GM21619 (cell line): ENCODE measurements around the gene ROBO2.

ENCODE experiments used
- ATAC-seq: cut with Tn5 transposase; IDR thresholded peaks from one replicate; pipeline ENCODE4 v1.9.1; 2021; ENCODE audit not compliant: unreplicated experiment

The ROBO2 gene

DNA sequence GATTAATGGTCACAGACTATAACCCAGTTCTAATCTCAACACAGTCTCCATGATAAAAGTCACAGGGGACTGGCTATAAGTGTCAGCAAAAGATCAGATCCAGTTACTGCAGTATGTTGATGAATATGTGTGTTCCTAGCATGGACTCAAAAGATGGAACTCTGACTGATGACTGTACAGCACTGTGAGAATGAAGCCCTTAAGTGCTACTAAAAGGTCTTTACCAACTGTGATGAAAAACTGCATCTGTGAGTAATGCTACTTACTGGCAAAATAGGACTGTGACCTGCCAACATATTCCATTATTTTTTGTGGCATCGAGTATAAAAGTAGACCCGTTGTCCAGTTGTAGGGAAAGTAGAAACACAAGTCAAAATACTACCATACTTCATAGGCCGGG is 284.2 kb downstream of the ROBO2 start:
- no peak for ATAC-seq

DNA sequence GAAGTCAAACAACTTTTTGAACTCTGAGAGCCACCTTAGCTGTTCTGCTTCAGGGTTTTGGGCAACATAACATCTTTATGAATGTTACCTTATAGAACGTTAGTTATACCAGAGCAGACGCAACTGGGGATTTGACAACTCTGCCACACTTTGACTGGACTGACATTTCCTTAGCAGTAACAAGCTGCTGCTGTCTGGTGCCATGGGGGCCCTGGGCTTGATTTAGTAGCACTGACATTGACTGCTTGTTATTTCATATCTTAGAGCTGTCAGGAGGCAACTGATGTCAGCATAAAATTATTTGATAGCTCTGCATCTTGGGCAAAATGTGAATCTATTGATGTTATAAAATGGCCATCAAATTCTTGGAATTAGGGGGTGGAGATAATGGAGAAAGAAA is 285.4 kb downstream of the ROBO2 start:
- ATAC-seq: no peak

DNA sequence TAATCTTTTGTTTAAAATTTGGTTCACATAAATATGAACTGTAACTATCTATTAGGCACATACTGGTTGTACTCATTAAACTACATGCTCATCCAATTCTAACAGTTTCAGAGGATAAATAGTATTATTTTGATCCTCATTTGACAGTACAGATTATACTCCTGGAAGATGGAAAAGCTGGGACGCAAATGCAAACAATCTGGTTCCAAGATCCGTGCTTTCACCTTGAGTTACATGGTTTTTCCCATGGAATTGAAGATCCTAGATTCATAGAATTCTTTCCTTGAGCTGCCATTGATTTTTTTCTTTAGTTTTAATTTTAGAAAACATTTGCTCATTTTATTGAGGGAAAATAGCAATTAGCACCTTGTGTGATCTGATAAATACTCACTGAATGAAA is 285.8 kb downstream of the ROBO2 start:
- ATAC-seq: no peak

DNA sequence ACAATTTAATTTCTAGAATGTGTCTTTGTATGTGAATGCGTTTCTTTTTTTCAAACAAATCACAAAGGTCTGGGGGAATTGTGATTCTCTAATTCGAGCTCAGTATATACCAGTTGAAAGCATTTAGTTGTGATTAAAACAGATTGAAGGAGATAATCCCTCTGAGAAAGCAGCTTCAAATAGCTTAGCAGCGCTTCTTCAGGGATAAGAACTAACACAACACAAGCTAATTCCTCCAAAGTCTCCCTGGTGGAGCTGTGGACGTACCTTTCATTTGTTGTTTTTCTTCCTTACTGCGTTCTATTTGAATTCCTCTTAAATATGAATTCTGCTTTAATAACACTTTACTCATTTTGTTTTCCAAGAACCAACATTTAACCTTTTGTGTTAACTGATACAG is 286.7 kb downstream of the ROBO2 start:
- ATAC-seq: no peak

DNA sequence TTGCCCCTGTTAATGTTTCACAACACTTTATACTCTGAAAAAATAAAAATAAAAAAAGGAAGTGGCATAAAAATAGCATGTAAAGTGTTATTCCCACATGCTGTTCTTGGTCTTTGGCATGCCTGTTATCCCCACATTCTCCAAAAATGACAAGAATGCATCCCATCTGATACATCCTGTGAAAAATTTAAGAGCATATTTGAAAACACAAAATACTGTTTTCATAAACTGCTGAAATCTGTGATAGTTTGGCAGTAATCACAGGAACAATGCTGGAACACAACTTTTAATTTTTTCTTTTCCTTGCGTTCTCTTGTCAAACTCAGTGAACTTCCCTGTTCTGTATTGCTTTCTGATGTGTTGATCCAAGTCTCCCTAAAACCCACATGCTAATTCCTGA is 288.8 kb downstream of the ROBO2 start:
- ATAC-seq: no peak

DNA sequence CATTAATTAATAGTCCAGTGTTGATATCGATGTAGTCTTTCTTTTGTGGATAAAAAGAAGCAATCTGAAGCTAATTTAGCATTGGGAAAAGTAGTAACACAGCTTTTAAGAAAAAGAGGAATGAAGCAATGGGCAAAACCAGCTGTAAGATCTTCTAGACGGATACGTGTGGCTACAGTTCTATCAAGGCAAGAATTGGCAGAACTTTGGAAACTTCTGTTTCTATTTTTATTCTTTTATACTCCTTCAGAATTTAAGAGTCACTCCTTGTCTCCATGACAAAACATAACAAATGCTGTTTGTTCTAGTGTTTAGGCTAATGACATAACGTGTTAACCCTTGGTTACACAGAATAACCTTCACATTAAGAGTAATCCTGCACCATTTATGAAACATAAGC is 289.2 kb downstream of the ROBO2 start:
- no peak for ATAC-seq

DNA sequence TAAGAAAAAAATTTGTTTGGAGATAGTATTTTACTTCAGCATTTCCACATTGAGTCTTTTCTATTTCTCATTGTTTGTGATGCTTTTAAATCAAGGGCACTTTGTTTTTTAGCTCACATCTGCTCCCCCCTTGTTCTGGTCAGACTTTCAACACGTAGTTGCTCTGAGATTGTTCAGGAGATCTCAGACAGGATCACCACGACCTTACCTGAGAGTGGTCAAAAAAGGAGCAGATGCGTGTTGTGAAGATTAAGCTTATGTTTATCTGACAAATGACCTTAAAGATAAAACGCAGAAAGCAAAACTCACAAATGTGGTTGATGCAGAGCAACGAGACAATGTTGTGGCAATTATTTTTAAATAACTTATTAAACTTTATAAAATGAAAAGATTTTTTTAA is 298.3 kb downstream of the ROBO2 start:
- no peak for ATAC-seq

DNA sequence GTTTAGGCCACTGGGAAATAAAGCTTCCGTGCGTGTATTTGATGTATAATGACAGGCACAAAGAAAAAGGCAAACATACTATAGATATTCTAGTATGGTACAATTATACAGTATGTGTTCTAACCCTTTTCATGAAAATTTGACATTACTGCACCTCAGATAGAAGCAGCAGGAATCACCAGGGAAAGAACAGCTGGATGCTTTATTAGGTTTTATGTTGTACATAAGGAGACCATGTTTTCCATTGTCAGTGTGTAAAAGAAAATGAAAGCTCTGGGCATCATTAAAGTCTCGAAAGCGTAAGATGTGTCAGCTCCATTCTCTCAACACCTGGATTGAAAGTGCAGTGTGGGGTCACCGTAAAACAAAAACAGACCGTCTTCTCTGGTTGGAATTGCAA is 302.1 kb downstream of the ROBO2 start:
- ATAC-seq: no peak

DNA sequence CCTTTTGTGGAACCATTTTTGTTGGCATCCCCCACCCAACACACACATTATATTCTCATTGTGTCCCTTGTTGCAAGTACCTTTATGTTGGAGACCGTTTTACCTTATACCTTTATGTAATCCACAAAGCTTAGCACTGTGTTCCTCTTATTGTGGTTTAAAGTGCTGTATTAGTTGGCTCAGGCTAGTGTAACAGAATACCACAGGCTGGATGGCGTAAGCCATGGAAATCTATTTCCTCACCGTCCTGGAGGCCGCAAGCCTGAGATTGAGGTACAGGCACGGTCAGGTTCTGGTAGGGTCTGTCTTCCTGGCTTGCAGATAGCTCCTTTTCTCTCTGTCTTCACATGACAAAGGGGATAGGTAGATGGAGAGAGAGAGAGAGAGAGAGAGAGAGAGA is 302.8 kb downstream of the ROBO2 start:
- ATAC-seq: no peak

DNA sequence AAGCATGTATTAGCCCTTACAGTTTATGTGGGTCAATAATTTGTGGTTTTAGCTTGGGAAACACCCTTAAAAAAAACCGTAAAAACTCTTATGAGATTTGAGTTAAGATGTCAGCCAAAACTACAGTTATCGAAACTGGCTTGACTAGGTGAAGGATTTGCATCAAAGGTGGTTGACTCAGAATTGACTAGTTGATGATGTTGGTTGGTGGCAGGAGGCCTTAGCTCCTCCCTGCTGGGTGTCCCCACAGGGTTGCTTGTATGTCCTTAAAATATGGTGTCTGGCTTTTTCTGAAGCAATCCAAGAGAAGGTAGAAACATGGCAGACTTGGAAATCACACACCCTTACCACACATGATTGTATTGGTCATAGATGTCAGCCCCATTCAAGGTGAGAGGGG is 305.1 kb downstream of the ROBO2 start:
- ATAC-seq: no peak

DNA sequence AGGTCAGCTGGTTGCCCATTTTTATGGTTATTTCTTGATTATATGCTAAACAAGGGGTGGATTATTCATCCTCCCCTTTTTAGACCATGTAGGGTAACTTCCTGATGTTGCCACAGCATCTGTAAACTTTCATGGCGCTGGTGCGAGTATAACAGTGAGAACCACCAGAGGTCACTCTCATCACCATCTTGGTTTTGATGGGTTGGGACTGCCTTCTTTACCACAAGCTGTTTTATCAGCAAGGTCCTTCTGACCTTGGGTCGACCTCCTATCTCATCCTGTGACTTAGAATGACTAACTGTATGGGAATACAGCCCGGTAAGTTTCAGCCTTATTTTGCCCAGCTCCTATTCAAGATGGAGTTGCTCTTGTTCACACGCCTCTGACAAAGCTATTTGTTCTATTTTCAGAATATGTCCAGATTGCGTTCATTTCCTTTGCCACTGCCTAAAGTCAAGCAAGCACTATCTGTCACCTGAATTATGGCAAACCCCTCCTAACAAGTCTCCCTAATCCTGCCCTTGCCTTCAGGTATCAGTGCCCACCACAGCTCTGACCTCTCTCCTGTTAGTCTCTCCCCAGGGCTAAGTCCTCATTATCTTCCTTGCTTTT is 308.5 kb downstream of the ROBO2 start:
- no peak for ATAC-seq

DNA sequence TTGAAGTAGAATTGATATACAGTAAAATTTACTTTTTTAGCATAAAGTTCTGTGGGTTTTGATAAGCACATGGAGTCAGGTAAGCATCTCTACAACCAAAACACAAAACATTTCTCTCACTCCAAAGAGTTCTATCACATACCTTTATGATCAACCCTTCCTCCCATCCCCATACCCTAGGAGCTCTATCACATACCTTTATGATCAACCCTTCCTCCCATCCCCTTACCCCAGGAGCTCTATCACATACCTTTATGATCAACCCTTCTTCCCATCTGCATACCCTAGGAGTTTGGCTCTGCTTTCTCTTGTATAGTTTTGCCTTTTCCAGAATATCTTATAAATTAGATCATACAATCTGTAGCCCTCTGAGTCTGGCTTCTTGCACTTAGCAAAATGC is 315.1 kb downstream of the ROBO2 start:
- ATAC-seq: no peak

DNA sequence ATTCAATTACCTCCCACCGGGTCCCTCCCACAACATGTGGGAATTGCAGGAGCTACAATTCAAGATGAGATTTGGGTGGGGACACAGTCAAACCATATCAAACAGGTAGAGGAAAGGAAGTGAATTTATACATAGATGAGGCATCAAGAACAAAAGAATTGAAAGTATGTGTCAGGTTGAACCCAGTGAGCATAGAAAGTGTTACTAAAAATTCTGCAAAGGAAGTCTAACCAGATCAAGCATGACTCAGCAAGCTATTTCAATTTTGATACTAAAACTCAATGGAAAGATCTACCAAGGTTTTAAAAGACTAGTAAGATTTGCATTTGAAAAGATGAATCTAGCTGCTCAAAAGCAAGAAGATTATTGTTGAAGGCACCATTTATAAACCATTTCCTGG is 323.0 kb downstream of the ROBO2 start:
- no peak for ATAC-seq

DNA sequence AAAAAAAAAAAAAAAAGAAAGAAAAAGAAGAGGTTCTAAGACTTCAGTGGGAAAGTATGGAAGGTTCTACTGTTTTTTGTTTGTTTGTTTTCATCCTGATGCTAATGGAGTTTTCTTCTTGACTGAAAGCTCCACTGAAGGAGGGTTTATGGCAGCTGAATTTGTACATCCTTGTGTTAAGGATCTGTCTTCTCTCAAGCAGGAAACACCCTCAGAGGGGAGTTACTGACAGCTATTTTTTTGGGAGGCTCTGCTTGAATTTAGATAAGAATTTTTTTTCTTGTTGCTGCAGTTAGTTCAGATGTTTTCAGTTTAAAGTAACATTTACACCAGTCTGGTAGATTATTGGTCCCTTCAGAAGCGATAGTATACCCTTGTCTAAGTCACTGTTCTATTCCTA is 325.3 kb downstream of the ROBO2 start:
- ATAC-seq: no peak

DNA sequence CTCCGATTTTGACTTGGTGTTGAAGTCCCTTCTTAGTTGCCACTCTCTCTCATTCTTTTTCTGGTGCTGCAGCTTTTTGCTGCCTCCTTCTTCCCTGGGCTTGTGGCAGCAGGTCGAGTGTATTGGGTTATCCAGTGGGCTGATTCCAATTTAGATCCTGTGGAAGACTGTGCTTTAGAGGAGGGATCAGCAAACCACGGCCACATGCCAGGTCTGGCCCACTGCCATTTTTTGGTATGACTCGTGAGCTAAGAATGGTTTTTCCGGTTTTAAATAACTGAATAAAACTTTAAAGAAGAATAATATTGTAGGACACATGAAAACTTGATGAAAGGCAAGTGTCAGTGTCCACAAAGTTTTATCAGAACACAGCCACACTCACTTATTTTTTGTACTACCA is 330.5 kb downstream of the ROBO2 start:
- ATAC-seq: no peak

DNA sequence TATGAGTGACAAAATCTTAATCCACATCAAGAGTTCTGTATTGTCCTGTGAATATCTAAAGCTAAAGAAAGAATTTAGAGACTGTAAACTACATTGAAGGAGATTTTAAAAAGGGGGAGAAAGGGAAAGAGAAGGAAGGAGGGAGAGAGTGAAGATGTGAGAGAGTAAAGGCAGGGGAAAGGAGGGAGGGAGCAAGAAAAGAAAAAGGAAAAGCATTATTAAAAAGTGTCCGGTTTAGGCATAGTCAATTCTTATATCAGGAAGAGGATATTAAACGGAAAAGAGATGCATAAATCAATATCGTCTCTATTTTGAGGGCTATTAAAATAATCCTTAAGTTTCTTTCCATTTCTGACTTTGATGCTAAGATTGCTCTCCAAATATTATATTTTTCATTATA is 332.1 kb downstream of the ROBO2 start:
- ATAC-seq: no peak

DNA sequence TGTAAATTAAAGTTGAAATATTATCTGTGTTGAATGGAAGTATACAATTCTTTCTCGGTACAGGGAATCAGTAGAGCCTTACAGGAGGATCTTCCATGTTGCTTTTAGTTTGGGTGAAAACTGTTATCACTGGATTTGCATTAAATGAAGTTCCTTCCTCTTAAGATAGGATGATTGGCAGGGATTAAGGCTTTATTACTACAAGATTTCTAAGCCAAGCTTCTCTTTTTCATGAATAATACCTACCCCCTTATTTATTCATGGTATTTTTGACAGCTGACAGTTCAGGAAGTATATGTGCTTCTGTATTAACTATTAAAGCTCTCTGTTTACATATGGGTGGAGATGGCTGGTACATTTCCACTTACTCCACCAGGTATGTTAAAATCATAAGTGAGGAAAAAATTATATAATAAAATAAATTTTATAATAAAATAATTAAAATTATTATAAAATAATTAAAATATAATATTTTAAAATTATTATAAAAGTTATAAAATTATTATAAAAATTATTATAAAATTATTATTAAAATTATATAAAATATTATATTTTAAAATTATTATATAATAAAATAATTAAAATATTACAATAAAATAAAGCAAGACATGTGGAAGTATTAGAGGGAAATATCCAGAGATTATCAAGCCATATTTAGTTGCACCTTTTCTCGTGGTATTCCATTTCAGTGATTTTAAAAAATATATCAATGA is 332.9 kb downstream of the ROBO2 start:
- no peak for ATAC-seq

DNA sequence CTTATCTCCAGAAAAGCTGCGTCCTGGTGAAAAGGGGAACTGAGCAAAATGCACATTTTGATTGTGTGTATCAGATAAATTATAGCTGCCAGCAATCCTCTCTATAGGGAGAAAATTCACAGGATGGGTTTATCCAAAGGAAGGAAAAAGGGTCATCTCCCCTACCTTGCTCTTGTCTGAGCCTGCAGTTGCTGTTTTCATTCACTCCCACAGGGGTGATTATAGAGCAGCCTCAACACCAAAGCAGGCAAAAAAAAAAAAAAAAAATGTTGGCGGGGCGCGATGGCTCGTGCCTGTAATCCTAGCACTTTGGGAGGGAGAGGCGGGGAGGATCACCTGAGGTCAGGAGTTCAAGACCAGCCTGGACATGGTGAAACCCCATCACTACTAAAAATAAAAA is 333.7 kb downstream of the ROBO2 start:
- no peak for ATAC-seq

DNA sequence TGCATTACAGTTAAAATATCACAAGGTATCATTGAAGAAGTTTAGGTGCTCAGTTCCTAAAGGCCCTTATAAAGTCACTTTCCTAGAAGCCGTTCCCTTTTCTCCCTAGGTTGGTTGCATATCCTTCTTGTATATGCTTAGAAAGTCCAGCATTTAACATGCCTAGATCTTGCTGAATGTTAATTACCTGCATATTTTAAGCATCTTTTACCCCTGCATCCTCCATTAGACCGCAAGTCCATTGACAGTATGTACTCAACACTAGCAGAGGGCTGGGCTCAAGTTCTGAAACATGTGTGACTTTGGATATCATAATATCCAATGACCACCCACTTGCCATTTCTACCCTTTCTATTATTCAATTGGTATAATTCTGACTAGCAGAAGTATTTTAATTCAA is 336.6 kb downstream of the ROBO2 start:
- no peak for ATAC-seq

DNA sequence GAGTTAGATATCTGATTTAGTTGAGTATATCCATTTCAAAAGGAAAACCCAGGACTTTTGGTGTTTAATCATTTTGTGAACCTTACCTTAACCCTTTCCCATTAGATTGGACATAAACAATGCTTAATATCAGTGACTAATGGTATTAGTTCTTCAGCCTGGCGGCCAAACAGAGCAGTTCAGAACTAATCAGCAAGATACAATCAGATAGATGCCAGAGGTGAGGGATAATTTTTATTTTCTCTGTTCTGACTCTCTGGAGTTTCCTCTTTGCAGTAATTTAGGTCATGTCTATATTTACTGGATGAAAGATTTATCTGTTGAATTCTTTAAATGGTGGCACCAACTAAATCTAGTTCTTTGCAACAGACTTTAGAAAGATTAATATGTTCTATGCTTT is 337.8 kb downstream of the ROBO2 start:
- ATAC-seq: no peak

DNA sequence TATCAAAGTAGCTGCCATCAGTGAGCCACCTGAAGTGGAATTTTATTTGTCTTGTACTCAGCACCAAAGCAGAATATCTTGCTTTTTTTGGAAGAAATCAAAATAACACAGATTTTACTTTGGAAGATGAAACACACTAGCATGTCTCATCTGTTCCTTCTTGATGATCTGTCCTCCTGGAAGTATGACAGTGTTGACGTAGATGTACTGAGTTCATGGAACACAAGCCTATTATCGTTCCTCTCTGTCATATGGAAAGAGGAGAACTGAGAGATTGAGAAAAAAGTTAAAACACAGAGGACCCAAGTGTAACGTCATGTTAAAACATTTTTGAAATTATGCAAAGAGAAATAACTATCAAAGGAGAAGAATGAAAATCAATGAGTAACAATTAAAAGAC is 340.2 kb downstream of the ROBO2 start:
- ATAC-seq: no peak

DNA sequence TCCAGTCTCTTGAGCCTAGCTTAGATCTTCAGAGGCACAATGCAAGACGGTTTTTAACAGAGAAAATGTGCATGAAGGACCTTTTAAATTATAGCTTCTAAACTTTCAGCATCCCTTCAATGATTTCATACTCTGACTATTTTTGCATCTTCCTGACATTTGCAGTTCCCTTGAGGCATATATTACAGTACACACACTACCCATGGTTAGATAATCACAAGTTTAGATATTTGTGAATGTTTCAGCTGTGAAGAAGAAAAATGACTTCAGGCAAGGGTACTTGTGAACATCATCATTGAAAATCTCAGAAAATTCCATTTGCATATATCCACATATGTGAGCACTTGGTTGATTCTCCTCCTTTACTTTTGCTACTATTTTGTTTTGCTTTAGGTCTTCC is 341.5 kb downstream of the ROBO2 start:
- no peak for ATAC-seq

DNA sequence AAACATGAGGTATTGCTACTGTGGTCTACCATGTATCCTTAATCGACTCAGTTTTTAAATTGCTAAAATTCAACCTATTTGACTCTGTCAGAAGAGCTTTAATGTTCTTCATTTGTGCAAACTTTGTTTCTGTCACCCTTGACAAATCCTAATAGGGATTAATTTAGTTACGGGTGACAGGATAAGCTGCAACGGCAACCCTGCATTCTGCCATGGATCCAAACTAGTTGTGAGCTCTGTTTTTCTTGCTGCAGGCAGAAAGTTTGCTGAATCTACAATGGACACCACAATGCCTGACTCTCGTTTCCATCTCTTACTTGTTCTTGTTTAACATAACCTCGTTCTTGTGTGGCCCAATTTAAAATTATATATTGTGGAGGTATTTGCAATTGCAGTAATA is 352.3 kb downstream of the ROBO2 start:
- no peak for ATAC-seq
